HG03442 (cell line): ENCODE data around the gene ADGRV1.
"Not testable (repeated sequence)": the region's sequence is repeated elsewhere in the genome, so short reads cannot be mapped to it uniquely, and the experiment has no call there.

Experiments
- ATAC-seq: cut with Tn5 transposase; IDR thresholded peaks from one replicate; pipeline ENCODE4 v1.9.1; 2021; ENCODE audit warnings: mild to moderate bottlenecking, moderate library complexity; ENCODE audit not compliant: unreplicated experiment

Gene ADGRV1

GRCh38 chr5:90586469-90586868 is 27.9 kb downstream of the ADGRV1 start:
- no peak for ATAC-seq

DNA sequence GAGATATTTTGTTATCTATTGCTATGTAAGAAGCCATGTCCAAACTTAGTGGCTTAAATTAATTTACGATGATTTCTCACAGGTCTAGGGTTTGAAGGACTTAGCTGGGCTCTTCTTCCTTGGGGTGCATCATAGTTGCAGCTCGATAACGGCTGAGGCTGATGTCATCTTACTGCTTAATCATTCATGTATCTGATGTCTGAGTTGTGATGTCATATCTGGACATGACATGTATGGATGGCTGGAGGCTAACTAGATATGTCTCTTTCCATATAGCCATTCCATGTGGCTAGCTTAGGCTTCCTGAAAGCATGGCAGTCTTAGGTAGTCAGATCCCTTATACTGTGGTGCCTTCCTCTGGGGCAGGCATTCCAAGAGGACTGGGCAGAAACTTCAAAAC is 31.6 kb downstream of the ADGRV1 start:
- no peak for ATAC-seq

- ATAC-seq: not testable (repeated sequence)
These were observed 34.5 kb downstream of the ADGRV1 start for GRCh38 chr5:90593083-90593482.

GRCh38 chr5:90595766-90596165 is 37.2 kb downstream of the ADGRV1 start:
- ATAC-seq: not testable (repeated sequence)

DNA sequence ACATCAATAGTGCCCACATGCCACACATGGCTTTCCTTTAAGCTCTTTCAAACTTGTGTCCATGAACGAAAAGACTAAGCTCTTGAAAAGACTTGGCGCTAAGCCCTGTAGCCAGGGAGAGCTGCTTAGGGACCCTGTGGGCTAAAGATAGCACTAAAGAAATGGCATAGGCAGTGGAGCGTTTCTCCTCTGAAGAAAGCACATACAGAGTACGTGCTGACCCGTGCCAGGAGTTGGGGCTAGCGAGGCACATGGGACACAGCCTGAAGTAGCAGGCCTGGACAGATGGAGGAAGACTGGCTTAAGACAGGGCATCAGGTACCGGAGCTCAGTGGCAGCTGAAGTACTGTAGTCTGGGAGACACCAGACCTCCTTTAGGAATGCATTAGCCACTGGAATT is 39.7 kb downstream of the ADGRV1 start:
- no peak for ATAC-seq

- ATAC-seq: not testable (repeated sequence)
These were observed 41.7 kb downstream of the ADGRV1 start for GRCh38 chr5:90600307-90600706.

DNA sequence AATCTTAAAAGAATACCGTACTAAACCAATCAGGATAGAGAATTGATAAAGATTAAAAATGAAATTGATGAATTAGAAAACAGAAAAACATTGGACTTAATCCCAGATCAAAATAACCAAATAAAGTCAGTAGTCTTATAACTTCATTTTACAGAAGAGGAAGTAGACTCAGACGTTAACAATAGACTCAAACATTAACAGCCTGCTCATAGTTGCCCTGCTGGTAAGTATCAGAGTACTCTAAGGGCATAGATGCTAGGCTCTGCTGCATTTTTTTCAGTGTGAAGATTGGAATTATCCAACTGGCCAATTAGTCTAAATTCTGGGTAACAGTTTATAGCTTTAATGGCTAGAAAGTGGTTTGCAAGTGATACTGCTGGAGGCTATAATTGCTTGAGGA is 42.9 kb downstream of the ADGRV1 start:
- ATAC-seq: no peak

- ATAC-seq: no peak
These were observed 44.1 kb downstream of the ADGRV1 start for GRCh38 chr5:90602681-90603080.

- ATAC-seq: no peak
These were observed 47.9 kb downstream of the ADGRV1 start for GRCh38 chr5:90606539-90606938.

GRCh38 chr5:90612919-90613318 is 54.3 kb downstream of the ADGRV1 start:
- ATAC-seq: peak; percentile 98

- no peak for ATAC-seq
These were observed 54.9 kb downstream of the ADGRV1 start for GRCh38 chr5:90613459-90613858.

DNA sequence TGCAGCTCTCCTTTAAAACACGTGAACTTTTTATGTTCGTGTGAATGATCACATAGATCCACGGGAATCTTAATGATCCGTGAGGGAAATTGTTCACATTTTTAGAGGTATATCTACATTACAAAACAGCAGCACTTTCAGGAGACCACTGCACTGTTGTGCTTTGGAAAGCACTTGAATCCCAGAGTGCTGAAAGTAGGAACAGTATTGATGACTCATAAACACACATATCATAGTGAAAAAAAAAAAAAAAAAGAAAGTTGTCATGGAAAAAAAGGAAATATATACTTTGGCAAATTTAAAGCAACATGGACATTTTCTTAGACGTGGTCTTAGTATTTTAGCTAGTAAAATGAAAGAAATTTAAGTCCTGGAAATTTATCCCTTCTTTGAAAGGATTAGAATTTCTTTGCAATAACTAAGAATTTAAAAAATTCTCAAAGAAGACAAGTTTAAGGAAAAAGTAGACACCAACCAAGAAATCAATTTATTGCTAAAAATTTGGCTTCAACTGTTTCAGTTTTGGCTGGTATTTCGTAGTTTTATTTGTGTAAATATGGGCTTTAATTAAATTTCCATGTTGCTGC is 55.4 kb downstream of the ADGRV1 start:
- no peak for ATAC-seq

- no peak for ATAC-seq
These were observed 56.8 kb downstream of the ADGRV1 start for GRCh38 chr5:90615355-90615754.

GRCh38 chr5:90618071-90618470 is 59.5 kb downstream of the ADGRV1 start:
- no peak for ATAC-seq

DNA sequence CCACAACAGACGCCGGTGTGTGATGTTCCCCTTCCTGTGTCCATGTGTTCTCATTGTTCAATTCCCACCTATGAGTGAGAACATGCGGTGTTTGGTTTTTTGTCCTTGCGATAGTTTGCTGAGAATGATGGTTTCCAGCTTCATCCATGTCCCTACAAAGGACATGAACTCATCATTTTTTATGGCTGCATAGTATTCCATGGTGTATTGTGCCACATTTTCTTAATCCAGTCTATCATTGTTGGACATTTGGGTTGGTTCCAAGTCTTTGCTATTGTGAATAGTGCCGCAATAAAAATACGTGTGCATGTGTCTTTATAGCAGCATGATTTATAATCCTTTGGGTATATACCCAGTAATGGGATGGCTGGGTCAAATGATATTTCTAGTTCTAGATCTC is 61.2 kb downstream of the ADGRV1 start:
- ATAC-seq: not testable (repeated sequence)

GRCh38 chr5:90621848-90622247 is 63.3 kb downstream of the ADGRV1 start:
- no peak for ATAC-seq

DNA sequence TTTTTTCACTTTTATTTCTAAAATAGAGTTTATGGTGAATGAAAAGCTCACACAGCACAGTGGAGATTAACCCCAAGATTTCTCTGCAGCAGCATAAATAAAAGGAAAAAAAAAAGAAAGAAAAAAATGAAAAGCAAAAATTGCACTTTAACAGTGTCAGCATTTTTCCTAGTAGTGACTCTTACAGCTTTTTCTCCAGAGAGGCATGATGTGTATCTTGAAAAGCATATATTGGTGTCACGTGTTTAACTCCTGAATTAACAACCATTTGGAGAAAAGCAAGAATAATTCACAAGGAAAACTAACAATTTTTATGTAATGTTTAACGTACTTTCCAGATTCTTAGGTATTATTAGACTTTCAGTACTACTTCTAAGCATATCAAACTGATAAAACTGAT is 67.9 kb downstream of the ADGRV1 start:
- ATAC-seq: no peak

- ATAC-seq: no peak
These were observed 69.9 kb downstream of the ADGRV1 start for GRCh38 chr5:90628492-90628891.

- ATAC-seq: no peak
These were observed 74.2 kb downstream of the ADGRV1 start for GRCh38 chr5:90632791-90633190.

DNA sequence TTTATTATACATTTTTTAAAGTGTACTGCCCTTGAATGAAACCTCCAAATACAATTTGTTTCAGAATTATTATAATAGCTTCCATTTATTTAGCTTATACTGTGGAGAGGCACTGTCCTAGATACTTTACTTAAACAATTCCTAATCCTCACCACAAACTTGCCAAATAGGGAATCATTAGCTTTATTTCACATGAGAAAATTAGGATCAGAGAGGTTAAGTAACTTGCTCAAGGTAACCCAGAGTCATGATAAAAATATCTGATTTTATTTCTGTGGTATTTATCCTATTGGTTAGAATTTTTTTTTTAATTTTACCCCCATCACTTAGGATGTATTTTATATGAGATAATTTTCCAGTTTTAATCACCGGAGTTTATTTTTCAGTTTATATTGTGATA is 78.4 kb downstream of the ADGRV1 start:
- ATAC-seq: no peak

DNA sequence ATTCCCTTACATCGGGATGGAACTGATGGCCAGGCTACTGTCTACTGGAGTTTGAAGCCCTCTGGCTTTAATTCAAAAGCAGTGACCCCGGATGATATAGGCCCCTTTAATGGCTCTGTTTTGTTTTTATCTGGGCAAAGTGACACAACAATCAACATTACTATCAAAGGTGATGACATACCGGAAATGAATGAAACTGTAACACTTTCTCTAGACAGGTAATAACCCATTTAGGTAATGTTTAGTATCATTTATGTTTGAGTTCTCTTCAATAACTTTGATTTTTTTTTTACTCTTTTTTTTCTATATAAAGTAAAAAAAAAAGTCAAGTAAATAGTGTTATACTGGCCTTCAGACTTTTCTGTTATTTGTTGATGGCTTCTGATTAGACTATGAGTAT is 79.1 kb downstream of the ADGRV1 start:
- ATAC-seq: no peak

DNA sequence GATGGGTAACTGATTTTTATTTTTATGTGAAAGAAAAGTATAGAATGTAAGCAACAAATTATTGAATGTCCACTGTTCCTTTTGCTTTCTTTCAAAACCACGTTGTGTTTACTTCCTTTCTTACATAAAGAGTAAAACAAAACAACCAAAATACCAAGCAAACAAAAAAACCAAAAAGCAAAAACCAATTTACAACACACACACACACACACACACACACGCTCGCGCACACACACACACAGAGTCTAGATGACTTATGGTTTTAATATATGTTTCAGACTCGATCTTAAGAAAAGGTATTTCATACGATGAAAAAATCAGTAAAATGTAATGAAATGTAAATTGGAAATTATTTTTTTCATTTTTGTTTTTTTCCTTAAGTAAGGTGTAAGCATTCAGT is 80.3 kb downstream of the ADGRV1 start:
- ATAC-seq: no peak

DNA sequence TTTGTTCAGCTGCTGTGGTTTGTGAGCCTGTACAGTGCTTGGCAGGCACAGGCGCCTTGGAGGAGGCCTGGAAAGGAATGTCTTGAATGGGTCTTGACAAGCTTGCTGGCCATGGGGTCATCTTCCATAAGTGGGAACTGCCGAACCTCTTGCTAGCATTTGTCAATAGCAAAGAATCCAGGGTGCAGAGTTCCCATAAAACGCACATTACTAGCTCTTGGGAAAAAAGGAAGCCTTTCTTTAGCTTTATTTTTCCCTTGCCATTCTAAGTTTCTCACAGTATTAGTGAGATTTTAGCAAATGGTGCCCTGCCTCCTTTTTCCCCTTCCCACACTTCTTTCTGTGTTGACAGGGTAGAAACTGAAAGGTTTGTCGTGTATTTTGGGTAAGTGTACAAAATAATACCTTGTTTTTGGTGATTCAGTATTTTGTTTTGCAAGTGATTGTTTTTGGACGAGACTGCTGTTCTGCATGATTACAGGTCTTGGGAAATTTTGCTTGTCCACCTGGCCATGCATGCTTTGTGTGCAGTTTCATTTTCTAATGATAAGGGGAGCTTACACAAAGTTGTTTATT is 82.0 kb downstream of the ADGRV1 start:
- peak; percentile 44 for ATAC-seq
